Transverse colon (tissue), 4 donors: ENCODE data around the gene ZNF385B. TPM values are rescaled to one million over a fixed set of nuclear protein-coding genes. Genes with fewer than 3 reads are reported as not detected.

Experiments
- DNase-seq: peaks from one replicate; pipeline ENCODE4 v3.0.0-alpha.2; 2019
- H3K27ac ChIP-seq, 4 donors: fragments of 200-600 bp; sonication (generic); 2 replicates each; pipeline ENCODE4 v1.5.1; 2016 to 2018; ENCODE audit warnings: inconsistent platforms in 4 of 4
- H3K27me3 ChIP-seq: fragments of 200-600 bp; sonication (generic); 2 replicates; pipeline ENCODE4 v1.5.1; 2017; ENCODE audit warnings: inconsistent platforms
- H3K36me3 ChIP-seq, 4 donors: fragments of 200-600 bp; sonication (generic); 2 replicates each; pipeline ENCODE4 v1.5.1; 2017 to 2019; ENCODE audit warnings: inconsistent platforms in 4 of 4
- H3K4me1 ChIP-seq, 4 donors: fragments of 200-600 bp; sonication (generic); 2 replicates each; pipeline ENCODE4 v1.5.1; 2017 to 2020; ENCODE audit warnings: inconsistent platforms in 4 of 4
- H3K4me3 ChIP-seq, 4 donors: fragments of 200-600 bp; sonication (generic); 1 replicate in 1 of 4; 2 replicates in 3 of 4; pipeline versions ENCODE4 v1.5.1 to v1.6.1; 2017 to 2019; ENCODE audit warnings: inconsistent platforms in 4 of 4
- H3K9me3 ChIP-seq, 2 donors: fragments of 200-600 bp; sonication (generic); 2 replicates each; pipeline ENCODE4 v1.5.1; 2017 to 2019; ENCODE audit warnings: inconsistent platforms in 2 of 2
- EP300 ChIP-seq: sonication (generic); formaldehyde crosslinking; IDR thresholded peaks from one replicate; pipeline ENCODE4 v1.6.1; 2017; ENCODE audit warnings: antibody characterized with exemption, low read depth
- POLR2A ChIP-seq: fragments of 450-650 bp; IDR thresholded peaks from one replicate; pipeline ENCODE4 v1.6.1; 2016; ENCODE audit warnings: antibody characterized with exemption, mild to moderate bottlenecking, moderate library complexity
- POLR2AphosphoS5 ChIP-seq, 3 donors: sonication (generic); formaldehyde crosslinking; IDR thresholded peaks; one replicate each; pipeline ENCODE4 v1.6.1; 2016; ENCODE audit warnings: antibody characterized with exemption in 3 of 3
- WGBS, 2 donors: methylation state at CpG; one replicate each; pipeline ENCODE4 v1.1.5; 2018; ENCODE audit warnings: low coverage in 1 of 2; 5-methylcytosine and 5-hydroxymethylcytosine counted together
- in situ Hi-C, 4 donors: fragments of 200-750 bp; cut with MboI; loops; one replicate each; pipeline versions ENCODE4 v1.15.0 to v1.15.1; 2017; ENCODE audit warnings: low sequenced_read_pairs in 3 of 4, low pct_ligation_motif_present in 1 of 4, low pct_unique_long_range_greater_than_20kb in 1 of 4
- intact Hi-C: fragments of 100-400 bp; cut with DNase I; formaldehyde crosslinking; loops from one replicate; pipeline ENCODE4 v1.15.1; 2023; ENCODE audit warnings: low total_unique reads
- total RNA-seq, 4 donors: library from RNA; depleted of rRNA; stranded (reverse); fragments of >200 nt; gene quantifications; one replicate each; pipeline ENCODE4 v1.1.0, GENCODE V29; 2016
- TF ChIP-seq, protein P1 (sequence below), 5 experiments: fragments of 200-600 bp in 3 of 5; fragments of 450-650 bp in 2 of 5; sonication (generic) in 3 of 5; IDR thresholded peaks; 1 replicate in 2 of 5; 2 replicates in 3 of 5; pipeline ENCODE4 v1.5.1; 2016 to 2017; ENCODE audit warnings: antibody characterized with exemption in 5 of 5, inconsistent platforms in 3 of 5, mild to moderate bottlenecking in 2 of 5, moderate library complexity in 1 of 5

ZNF385B gene
- total RNA-seq, 4 donors from 2014 or later = 1.2 to 6.0 (median 2.4) TPM

DNA sequence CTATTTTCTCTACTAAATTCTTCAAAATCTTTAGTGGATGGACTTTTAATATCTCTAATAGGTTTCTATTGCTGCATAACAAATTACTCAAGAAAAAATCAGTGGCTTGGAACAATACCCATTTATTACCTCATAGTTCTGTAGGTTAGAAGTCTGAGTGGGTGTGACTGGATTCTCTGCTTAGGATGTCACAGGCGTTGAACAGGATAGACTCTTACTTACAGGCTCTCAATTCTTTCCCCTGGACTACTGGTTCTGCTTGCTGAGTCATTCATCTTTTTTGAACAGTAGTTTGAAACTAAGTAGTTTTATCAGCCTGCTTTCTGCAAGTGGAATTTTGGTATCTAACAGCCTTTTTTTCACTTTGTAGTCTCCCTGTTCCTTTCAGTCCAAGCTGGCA, 265.4 kb downstream of the ZNF385B start:
- DNase-seq = no peak
- TF ChIP-seq EP300 = no peak
- TF ChIP-seq POLR2AphosphoS5 (IDR thresholded peaks at IDR 0.05) = no peak
- TF ChIP-seq POLR2A = no peak
- TF ChIP-seq, protein P1, sequence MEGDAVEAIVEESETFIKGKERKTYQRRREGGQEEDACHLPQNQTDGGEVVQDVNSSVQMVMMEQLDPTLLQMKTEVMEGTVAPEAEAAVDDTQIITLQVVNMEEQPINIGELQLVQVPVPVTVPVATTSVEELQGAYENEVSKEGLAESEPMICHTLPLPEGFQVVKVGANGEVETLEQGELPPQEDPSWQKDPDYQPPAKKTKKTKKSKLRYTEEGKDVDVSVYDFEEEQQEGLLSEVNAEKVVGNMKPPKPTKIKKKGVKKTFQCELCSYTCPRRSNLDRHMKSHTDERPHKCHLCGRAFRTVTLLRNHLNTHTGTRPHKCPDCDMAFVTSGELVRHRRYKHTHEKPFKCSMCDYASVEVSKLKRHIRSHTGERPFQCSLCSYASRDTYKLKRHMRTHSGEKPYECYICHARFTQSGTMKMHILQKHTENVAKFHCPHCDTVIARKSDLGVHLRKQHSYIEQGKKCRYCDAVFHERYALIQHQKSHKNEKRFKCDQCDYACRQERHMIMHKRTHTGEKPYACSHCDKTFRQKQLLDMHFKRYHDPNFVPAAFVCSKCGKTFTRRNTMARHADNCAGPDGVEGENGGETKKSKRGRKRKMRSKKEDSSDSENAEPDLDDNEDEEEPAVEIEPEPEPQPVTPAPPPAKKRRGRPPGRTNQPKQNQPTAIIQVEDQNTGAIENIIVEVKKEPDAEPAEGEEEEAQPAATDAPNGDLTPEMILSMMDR (IDR thresholded peaks at IDR 0.05) = no peak
- peaks cover 0 to 6% (median 0%) of the 10 kb centered on the region in 4 donors for H3K4me1 ChIP-seq
- no peak overlapping the region for H3K27ac ChIP-seq
- H3K27me3 ChIP-seq = no peaks in the 10 kb centered on the region
- no peaks in the 10 kb centered on the region for H3K36me3 ChIP-seq
- 57 to 86% methylated on average over 1 of the region's 1 CpG for WGBS, 2 donors
- H3K9me3 ChIP-seq = no peaks in the 10 kb centered on the region
- no peak overlapping the region for H3K4me3 ChIP-seq
- intact Hi-C loops = no loop called here
- in situ Hi-C loops = no loop called here

DNA sequence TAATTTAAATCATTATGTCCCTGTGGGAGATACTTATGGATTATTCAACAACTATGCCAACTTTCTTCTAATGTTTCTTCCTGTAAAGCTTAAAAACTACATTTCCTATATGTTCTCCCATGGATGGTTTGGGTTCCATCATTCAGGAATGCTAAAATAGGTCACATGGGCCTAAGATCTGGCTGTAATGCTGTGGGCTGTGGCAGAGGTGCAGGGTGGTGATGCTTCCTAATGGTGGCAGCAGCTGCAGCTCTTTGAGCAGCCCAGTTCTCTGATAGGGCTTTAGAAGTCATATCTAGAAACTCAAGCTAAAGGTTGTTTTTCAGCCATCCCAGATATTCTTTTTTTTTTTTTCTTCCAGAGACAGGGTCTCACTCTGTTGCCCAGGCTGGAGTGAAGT, 266.1 kb downstream of the ZNF385B start:
- Histone ChIP-seq H3K36me3 (no peaks in the 10 kb centered on the region), H3K27me3 (no peaks in the 10 kb centered on the region), H3K4me1 (peaks cover 0 to 6% (median 0%) of the 10 kb centered on the region in 4 donors), H3K27ac (no peak overlapping the region), H3K9me3 (no peaks in the 10 kb centered on the region), H3K4me3 (no peak overlapping the region)
- in situ Hi-C loops = no loop called here
- intact Hi-C loops = no loop called here
- TF ChIP-seq, protein P1 (IDR thresholded peaks at IDR 0.05) = no peak
- TF ChIP-seq POLR2A (no peak), POLR2AphosphoS5 (IDR thresholded peaks at IDR 0.05) (no peak), EP300 (no peak)
- no peak for DNase-seq

DNA sequence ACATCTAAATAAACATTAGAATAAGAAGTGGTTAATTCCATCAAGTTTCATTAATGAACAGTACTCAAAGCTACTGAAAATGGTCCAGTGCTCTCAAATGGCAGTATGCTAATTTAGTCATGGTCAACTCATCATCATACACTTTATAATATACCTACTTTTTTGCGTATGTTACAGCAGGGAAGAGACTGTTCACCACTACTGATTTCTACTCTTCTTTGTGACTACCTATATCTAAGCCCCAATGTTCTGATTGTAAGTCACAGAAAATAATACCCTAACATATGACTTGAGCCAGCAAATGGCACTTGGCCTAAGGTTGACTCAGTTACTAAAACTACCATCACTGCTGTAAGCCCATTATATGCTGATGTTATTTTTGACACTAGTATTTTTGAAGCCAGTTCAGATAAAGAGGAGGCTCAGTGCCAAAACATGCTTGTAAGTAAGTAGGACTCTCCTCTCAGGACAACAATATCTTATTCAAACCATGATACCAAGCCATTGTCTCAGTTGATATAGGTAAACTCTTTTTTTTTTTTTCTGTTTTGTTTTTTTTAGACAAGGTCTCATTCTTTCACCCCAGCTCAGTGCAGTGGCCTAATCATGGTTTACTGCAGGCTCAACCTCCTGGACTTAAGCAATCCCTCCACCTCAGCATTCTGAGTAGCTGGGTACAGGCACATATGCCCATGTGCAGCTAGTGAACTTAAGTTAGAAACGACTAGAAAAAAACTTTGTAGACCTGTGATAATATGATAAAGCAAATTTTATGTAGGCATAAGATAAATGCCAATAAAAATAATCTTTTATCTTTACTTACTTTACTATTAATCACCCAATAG, 266.9 kb downstream of the ZNF385B start:
- H3K27ac ChIP-seq = no peak overlapping the region
- intact Hi-C loops = no loop called here
- WGBS, 2 donors = 70 to 84% methylated on average over 2 of the region's 2 CpGs
- H3K4me1 ChIP-seq = peaks cover 0 to 6% (median 0%) of the 10 kb centered on the region in 4 donors
- no peak overlapping the region for H3K4me3 ChIP-seq
- DNase-seq = no peak
- no peaks in the 10 kb centered on the region for H3K9me3 ChIP-seq
- no peaks in the 10 kb centered on the region for H3K36me3 ChIP-seq
- no peaks in the 10 kb centered on the region for H3K27me3 ChIP-seq
- TF ChIP-seq POLR2AphosphoS5 (IDR thresholded peaks at IDR 0.05) (no peak), EP300 (no peak), POLR2A (no peak)
- TF ChIP-seq, protein P1 (IDR thresholded peaks at IDR 0.05) = no peak
- in situ Hi-C loops = no loop called here

DNA sequence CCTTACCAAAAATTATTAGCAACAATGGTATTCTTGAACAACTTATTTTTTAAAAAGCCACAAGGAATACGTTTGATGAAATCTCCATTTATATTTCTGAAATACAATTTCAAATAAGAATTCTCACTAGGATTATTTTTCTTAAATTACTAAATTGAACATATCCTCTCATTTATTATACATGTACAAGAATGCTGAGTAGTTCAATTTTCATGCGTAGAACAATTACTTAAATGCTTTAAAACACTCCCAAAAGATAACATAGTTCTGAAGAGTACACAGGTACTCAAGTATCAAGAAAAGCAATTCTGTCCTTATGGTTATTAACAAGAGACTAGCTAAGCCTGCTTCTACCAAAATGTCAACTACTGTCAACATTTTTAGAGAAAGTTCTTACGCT, 268.1 kb downstream of the ZNF385B start:
- in situ Hi-C loops (no loop called here), intact Hi-C loops (no loop called here)
- H3K36me3 ChIP-seq = no peaks in the 10 kb centered on the region
- no peak overlapping the region for H3K4me3 ChIP-seq
- H3K9me3 ChIP-seq = no peaks in the 10 kb centered on the region
- no peak for DNase-seq
- no peak overlapping the region for H3K27ac ChIP-seq
- 85 to 87% methylated on average over 3 of the region's 3 CpGs for WGBS, 2 donors
- H3K27me3 ChIP-seq = no peaks in the 10 kb centered on the region
- no peak for TF ChIP-seq POLR2A
- no peak for TF ChIP-seq POLR2AphosphoS5 (IDR thresholded peaks at IDR 0.05)
- TF ChIP-seq, protein P1 (IDR thresholded peaks at IDR 0.05) = no peak
- no peak for TF ChIP-seq EP300
- H3K4me1 ChIP-seq = peaks cover 0 to 6% (median 0%) of the 10 kb centered on the region in 4 donors
